NT2/D1 (cell line): ENCODE data around the gene ELFN1.

Source experiments
- DNase-seq: peaks from one replicate; pipeline ENCODE4 v3.0.0-alpha.2; 2011; ENCODE audit warnings: low read depth, low spot score
- H3K27me3 ChIP-seq: 2 replicates; pipeline ENCODE4 v1.6.0; 2011; ENCODE audit warnings: mild to moderate bottlenecking; ENCODE audit not compliant: insufficient read length, insufficient read depth
- H3K36me3 ChIP-seq: 2 replicates; pipeline ENCODE4 v1.6.1; 2011; ENCODE audit warnings: mild to moderate bottlenecking, low read length, mixed read lengths; ENCODE audit not compliant: insufficient read depth, insufficient read length
- H3K4me1 ChIP-seq: 2 replicates; pipeline ENCODE4 v1.5.1; 2011; ENCODE audit not compliant: insufficient read depth, insufficient read length
- H3K4me3 ChIP-seq: 2 replicates; pipeline ENCODE4 v1.5.1; 2011; ENCODE audit warnings: low read depth; ENCODE audit not compliant: insufficient read length
- H3K9ac ChIP-seq: 2 replicates; pipeline ENCODE4 v1.6.0; 2011; ENCODE audit warnings: low read depth; ENCODE audit not compliant: insufficient read length
- H3K9me3 ChIP-seq: 2 replicates; pipeline ENCODE4 v1.5.1; 2011; ENCODE audit warnings: mild to moderate bottlenecking, low read length; ENCODE audit not compliant: insufficient read depth
- SUZ12 ChIP-seq: IDR thresholded peaks from 2 replicates; pipeline ENCODE4 v1.6.1; 2011; ENCODE audit not compliant: insufficient read length, insufficient read depth; ENCODE audit errors: extremely low read depth
- YY1 ChIP-seq: IDR thresholded peaks from 2 replicates; pipeline ENCODE4 v1.6.1; 2011; ENCODE audit not compliant: insufficient read length, insufficient read depth
- ZNF274 ChIP-seq: IDR thresholded peaks from 2 replicates; pipeline ENCODE4 v1.6.1; 2011; ENCODE audit warnings: mild to moderate bottlenecking, low read depth, low read length

The ELFN1 gene

GRCh38 chr7:1706381-1706720 is 36.3 kb downstream of the ELFN1 start:
- H3K9me3 ChIP-seq = peaks cover 43% of the 10 kb centered on the region
- no peak for TF ChIP-seq YY1
- no peak for TF ChIP-seq ZNF274
- TF ChIP-seq SUZ12 = no peak
- peaks cover 31% of the 10 kb centered on the region for H3K4me1 ChIP-seq
- no peak for DNase-seq
- H3K36me3 ChIP-seq = peaks cover 24% of the 10 kb centered on the region
- H3K9ac ChIP-seq = peak overlapping the region; percentile 24
- H3K4me3 ChIP-seq = no peak overlapping the region
- H3K27me3 ChIP-seq = peaks cover 18% of the 10 kb centered on the region

GRCh38 chr7:1706721-1707613 is 36.9 kb downstream of the ELFN1 start:
- no peak overlapping the region for H3K4me3 ChIP-seq
- peaks cover 31% of the 10 kb centered on the region for H3K4me1 ChIP-seq

GRCh38 chr7:1707756-1708595 is 37.9 kb downstream of the ELFN1 start:
- Histone ChIP-seq H3K9me3 (peaks cover 27% of the 10 kb centered on the region), H3K36me3 (peaks cover 29% of the 10 kb centered on the region), H3K4me3 (no peak overlapping the region), H3K9ac (no peak overlapping the region), H3K27me3 (peaks cover 15% of the 10 kb centered on the region), H3K4me1 (peaks cover 34% of the 10 kb centered on the region)
- no peak for TF ChIP-seq SUZ12
- no peak for TF ChIP-seq YY1
- no peak for TF ChIP-seq ZNF274
- DNase-seq = no peak

More at GRCh38 chr7:1706721-1707613, 36.9 kb downstream of the ELFN1 start:
- Histone ChIP-seq H3K9me3 (peaks cover 37% of the 10 kb centered on the region), H3K9ac (peak overlapping the region; percentile 24), H3K36me3 (peaks cover 29% of the 10 kb centered on the region), H3K27me3 (peaks cover 18% of the 10 kb centered on the region)
- no peak for TF ChIP-seq YY1
- DNase-seq = no peak

- no peak for DNase-seq
- TF ChIP-seq ZNF274 = no peak
- no peak for TF ChIP-seq SUZ12
- TF ChIP-seq YY1 = no peak
- no peak overlapping the region for H3K9ac ChIP-seq
- no peak overlapping the region for H3K4me3 ChIP-seq
- peaks cover 29% of the 10 kb centered on the region for H3K36me3 ChIP-seq
- H3K27me3 ChIP-seq = peaks cover 12% of the 10 kb centered on the region
- H3K4me1 ChIP-seq = peaks cover 37% of the 10 kb centered on the region
- peaks cover 25% of the 10 kb centered on the region for H3K9me3 ChIP-seq
Measured at GRCh38 chr7:1708596-1709251, 38.6 kb downstream of the ELFN1 start.

- Histone ChIP-seq H3K4me3 (no peak overlapping the region), H3K9ac (no peak overlapping the region), H3K9me3 (peaks cover 25% of the 10 kb centered on the region), H3K27me3 (peaks cover 6% of the 10 kb centered on the region), H3K36me3 (peaks cover 29% of the 10 kb centered on the region), H3K4me1 (peaks cover 37% of the 10 kb centered on the region)
- DNase-seq = no peak
- TF ChIP-seq ZNF274 (no peak), SUZ12 (no peak), YY1 (no peak)
Measured at GRCh38 chr7:1709281-1709680, 39.2 kb downstream of the ELFN1 start.

GRCh38 chr7:1709900-1710299 is 39.8 kb downstream of the ELFN1 start:
- Histone ChIP-seq H3K4me1 (peaks cover 31% of the 10 kb centered on the region), H3K9me3 (peaks cover 25% of the 10 kb centered on the region), H3K4me3 (no peak overlapping the region), H3K27me3 (peaks cover under 1% of the 10 kb centered on the region), H3K36me3 (peaks cover 31% of the 10 kb centered on the region), H3K9ac (no peak overlapping the region)
- DNase-seq = no peak
- TF ChIP-seq YY1 = no peak
- TF ChIP-seq ZNF274 = no peak
- TF ChIP-seq SUZ12 = no peak

GRCh38 chr7:1710936-1711335 is 40.9 kb downstream of the ELFN1 start:
- Histone ChIP-seq H3K4me3 (no peak overlapping the region), H3K36me3 (peaks cover 31% of the 10 kb centered on the region), H3K9me3 (peaks cover 25% of the 10 kb centered on the region), H3K9ac (no peak overlapping the region), H3K27me3 (no peaks in the 10 kb centered on the region), H3K4me1 (peaks cover 30% of the 10 kb centered on the region)
- TF ChIP-seq SUZ12 (no peak), ZNF274 (no peak), YY1 (no peak)
- no peak for DNase-seq
